CD14-positive monocyte (primary cell): ENCODE results near the gene SMG7. TPM values are rescaled to one million over a fixed set of nuclear protein-coding genes. Genes with fewer than 3 reads are reported as not detected.
A peak's percentile ranks its signal among the peaks of the same experiment; 100 is the strongest.

ENCODE experiments used
- DNase-seq, 3 donors: peaks; one replicate each; pipeline ENCODE4 v3.0.0-alpha.2; 2011 to 2022
- H2AFZ ChIP-seq: 2 replicates; pipeline ENCODE4 v1.6.0; 2012; ENCODE audit warnings: mild to moderate bottlenecking, low read depth, low read length, inconsistent platforms; ENCODE audit not compliant: insufficient read depth, poor library complexity, severe bottlenecking
- H3K27ac ChIP-seq, 2 donors: 1 replicate in 1 of 2; 2 replicates in 1 of 2; pipeline ENCODE4 v1.5.1; 2012 to 2013; ENCODE audit warnings: low read length in 2 of 2, control low read depth in 1 of 2, inconsistent platforms in 1 of 2, low read depth in 1 of 2, mild to moderate bottlenecking in 1 of 2
- H3K27me3 ChIP-seq, 2 donors: one replicate each; pipeline versions ENCODE4 v1.6.0 to v1.6.1; 2011 to 2013; ENCODE audit warnings: low read length in 2 of 2; ENCODE audit not compliant: control insufficient read depth in 2 of 2, insufficient read depth in 2 of 2
- H3K36me3 ChIP-seq, 2 donors: replicated peaks in 1 of 2; 1 replicate in 1 of 2; 2 replicates in 1 of 2; pipeline versions ENCODE4 v1.5.1 to v1.6.1; 2012 to 2013; ENCODE audit warnings: low read length in 2 of 2, control low read depth in 1 of 2, inconsistent platforms in 1 of 2, mild to moderate bottlenecking in 1 of 2; ENCODE audit not compliant: insufficient read depth in 2 of 2, control insufficient read depth in 1 of 2
- H3K4me1 ChIP-seq, 2 donors: 1 replicate in 1 of 2; 2 replicates in 1 of 2; pipeline versions ENCODE4 v1.5.1 to v1.6.1; 2012 to 2013; ENCODE audit warnings: low read length in 2 of 2, control low read depth in 1 of 2, inconsistent platforms in 1 of 2, mild to moderate bottlenecking in 1 of 2, moderate library complexity in 1 of 2; ENCODE audit not compliant: insufficient read depth in 2 of 2, control insufficient read depth in 1 of 2
- H3K4me2 ChIP-seq: replicated peaks from 2 replicates; pipeline ENCODE3; 2012; ENCODE audit warnings: low read length, moderate library complexity, mild to moderate bottlenecking; ENCODE audit not compliant: poor library complexity, severe bottlenecking; ENCODE audit errors: extremely low read depth
- H3K4me3 ChIP-seq, 3 experiments: fragments of 200-600 bp in 1 of 3; sonication (generic) in 1 of 3; replicated peaks in 1 of 3; 1 replicate in 2 of 3; 2 replicates in 1 of 3; pipeline ENCODE4 v1.5.1; 2011 to 2013; ENCODE audit warnings: low read length in 3 of 3, mild to moderate bottlenecking in 3 of 3, control low read depth in 2 of 3, low read depth in 2 of 3, inconsistent platforms in 1 of 3, moderate library complexity in 1 of 3
- H3K79me2 ChIP-seq: 2 replicates; pipeline ENCODE4 v1.6.0; 2012; ENCODE audit warnings: mild to moderate bottlenecking, control low read depth, inconsistent platforms, low read length, moderate library complexity; ENCODE audit not compliant: insufficient read depth
- H3K9ac ChIP-seq: 2 replicates; pipeline ENCODE4 v1.6.0; 2017; ENCODE audit warnings: low read length, mild to moderate bottlenecking; ENCODE audit not compliant: insufficient read depth, poor library complexity, severe bottlenecking
- H3K9me3 ChIP-seq, 2 donors: replicated peaks in 1 of 2; 1 replicate in 1 of 2; 2 replicates in 1 of 2; pipeline versions ENCODE4 v1.5.1 to v1.6.1; 2012 to 2013; ENCODE audit warnings: low read length in 2 of 2, control low read depth in 1 of 2; ENCODE audit not compliant: control insufficient read depth in 1 of 2, insufficient read depth in 1 of 2
- H4K20me1 ChIP-seq: 2 replicates; pipeline ENCODE4 v1.6.0; 2012; ENCODE audit warnings: mild to moderate bottlenecking, low read length, control low read depth, moderate library complexity; ENCODE audit not compliant: insufficient read depth
- H3K27ac Mint-ChIP-seq, 7 donors: one replicate each; pipeline ENCODE4 v1.8.0; 2020; ENCODE audit warnings: mild to moderate bottlenecking in 7 of 7, mixed read lengths in 7 of 7, moderate library complexity in 6 of 7, inconsistent platforms in 2 of 7
- H3K27me3 Mint-ChIP-seq, 3 donors: one replicate each; pipeline ENCODE4 v1.8.0; 2021 to 2022; ENCODE audit warnings: low read depth in 3 of 3, mild to moderate bottlenecking in 3 of 3, mixed read lengths in 3 of 3, moderate library complexity in 3 of 3, inconsistent platforms in 1 of 3
- H3K36me3 Mint-ChIP-seq, 2 donors: one replicate each; pipeline ENCODE4 v1.8.0; 2020; ENCODE audit warnings: mixed read lengths in 2 of 2, inconsistent platforms in 1 of 2, mild to moderate bottlenecking in 1 of 2
- H3K4me1 Mint-ChIP-seq: one replicate; pipeline ENCODE4 v1.8.0; 2020; ENCODE audit warnings: mild to moderate bottlenecking, mixed read lengths
- H3K4me3 Mint-ChIP-seq, 2 donors: one replicate each; pipeline ENCODE4 v1.8.0; 2020; ENCODE audit warnings: mild to moderate bottlenecking in 2 of 2, mixed read lengths in 2 of 2, moderate library complexity in 1 of 2
- H3K9me3 Mint-ChIP-seq, 7 donors: one replicate each; pipeline ENCODE4 v1.8.0; 2020 to 2022; ENCODE audit warnings: mixed read lengths in 7 of 7, mild to moderate bottlenecking in 6 of 7, moderate library complexity in 6 of 7, inconsistent platforms in 2 of 7
- CTCF ChIP-seq: fragments of 200-600 bp; IDR thresholded peaks from one replicate; pipeline ENCODE4 v1.8.0; 2022; ENCODE audit warnings: antibody characterized with exemption, mild to moderate bottlenecking
- WGBS: methylation state at CpG from one replicate; pipeline ENCODE4 v1.1.5; 2013; ENCODE audit warnings: missing lambda C conversion rate; ENCODE audit not compliant: insufficient coverage; 5-methylcytosine and 5-hydroxymethylcytosine counted together
- intact Hi-C, 2 donors: fragments of 100-400 bp; cut with micrococcal nuclease; formaldehyde crosslinking; loops; one replicate each; pipeline versions ENCODE4 v1.15.0 to v1.15.1; 2023
- polyA plus RNA-seq, 3 donors: library from polyadenylated mRNA; depleted of rRNA in 1 of 3; unstranded in 2 of 3; stranded (reverse) in 1 of 3; fragments of 300-500 nt in 2 of 3; fragments of >200 nt in 1 of 3; fragmentation: Illumina TruSeq in 2 of 3; gene quantifications; 1 replicate in 2 of 3; 2 replicates in 1 of 3; pipeline ENCODE4 v1.2.3, GENCODE V29; 2012 to 2021

SMG7 gene
- polyA plus RNA-seq, 3 donors = 11.5 to 31.3 (median 19.4) TPM

- H3K9ac ChIP-seq = no peak overlapping the region
- Mint-ChIP-seq H3K9me3 (no peaks in the 10 kb centered on the region), H3K27me3 (no peaks in the 10 kb centered on the region), H3K4me1 (peaks cover 56% of the 10 kb centered on the region), H3K27ac (peak overlapping the region; percentile 71 to 91 (median 85)), H3K4me3 (peak overlapping the region in 1 of 2 donors; percentile 70), H3K36me3 (peaks cover 0 to 10% of the 10 kb centered on the region in 2 donors)
- no peaks in the 10 kb centered on the region for H3K9me3 ChIP-seq
- peak overlapping the region; percentile 31 for H3K4me2 ChIP-seq
- no peak overlapping the region for H2AFZ ChIP-seq
- peaks cover 100% of the 10 kb centered on the region for H4K20me1 ChIP-seq
- H3K79me2 ChIP-seq = peaks cover 100% of the 10 kb centered on the region
- intact Hi-C loops = no loop called here
- peak; percentile 21 to 56 (median 51) for DNase-seq
- no CpG with 5 or more reads among the region's 1 CpG for WGBS
- H3K27me3 ChIP-seq = no peaks in the 10 kb centered on the region
- peak overlapping the region in 1 of 2 donors; percentile 69 for H3K27ac ChIP-seq
- peaks cover 43 to 61% of the 10 kb centered on the region in 2 donors for H3K4me1 ChIP-seq
- TF ChIP-seq CTCF = no peak
- no peaks in the 10 kb centered on the region for H3K36me3 ChIP-seq
- H3K4me3 ChIP-seq = peak overlapping the region in 1 of 3 experiments; percentile 6
Observed at GRCh38 chr1:183480971-183481441, 8.7 kb downstream of the SMG7 start.

GRCh38 chr1:183483224-183483623, 10.9 kb downstream of the SMG7 start:
- no CpG with 5 or more reads among the region's 1 CpG for WGBS
- no peaks in the 10 kb centered on the region for H3K36me3 ChIP-seq
- H3K27me3 Mint-ChIP-seq = no peaks in the 10 kb centered on the region
- no peaks in the 10 kb centered on the region for H3K9me3 ChIP-seq
- no peak overlapping the region for H3K4me3 ChIP-seq
- no peak overlapping the region for H3K4me2 ChIP-seq
- peaks cover 0 to 13% of the 10 kb centered on the region in 2 donors for H3K36me3 Mint-ChIP-seq
- H3K9ac ChIP-seq = no peak overlapping the region
- H3K27me3 ChIP-seq = no peaks in the 10 kb centered on the region
- H3K4me3 Mint-ChIP-seq = no peak overlapping the region
- peaks cover 100% of the 10 kb centered on the region for H4K20me1 ChIP-seq
- no peak overlapping the region for H2AFZ ChIP-seq
- intact Hi-C loops = no loop called here
- no peaks in the 10 kb centered on the region for H3K9me3 Mint-ChIP-seq
- H3K4me1 ChIP-seq = peaks cover 45 to 51% of the 10 kb centered on the region in 2 donors
- H3K27ac ChIP-seq = no peak overlapping the region
- H3K4me1 Mint-ChIP-seq = peaks cover 67% of the 10 kb centered on the region
- H3K79me2 ChIP-seq = peaks cover 100% of the 10 kb centered on the region
- no peak for DNase-seq
- H3K27ac Mint-ChIP-seq = no peak overlapping the region
- TF ChIP-seq CTCF = no peak
